H1 (cell line): ENCODE measurements around the gene PLEKHH2. TPM values are rescaled to one million over a fixed set of nuclear protein-coding genes. Genes with fewer than 3 reads are reported as not detected.

ENCODE experiments used
- CTCF ChIA-PET: fragments of 300-600 bp; sonication (Branson Sonifier 250); formaldehyde crosslinking; loops from one replicate; lab custom pipeline; 2021; ENCODE audit not compliant: partially characterized antibody; lab: Charles Lee
- POLR2A ChIA-PET: fragments of 300-600 bp; sonication (Branson Sonifier 250); formaldehyde crosslinking; loops from one replicate; lab custom pipeline; 2021; ENCODE audit warnings: inconsistent platforms; ENCODE audit not compliant: partially characterized antibody; lab: Charles Lee
- DNase-seq, 2 experiments: peaks; one replicate each; pipeline versions ENCODE4 v3.0.0 to v3.0.0-alpha.2; 2010 to 2022; ENCODE audit warnings: low spot score in 2 of 2, low read depth in 1 of 2, mixed read lengths in 1 of 2
- FAIRE-seq: peaks from 2 replicates; lab custom pipeline; 2011; peaks lifted over from hg19 to GRCh38; lab: Jason Lieb, UNC
- H2AFZ ChIP-seq: 2 replicates; pipeline ENCODE4 v1.8.1; 2012; ENCODE audit warnings: low read length, inconsistent platforms
- H2AK5ac ChIP-seq: 2 replicates; pipeline ENCODE4 v1.6.1; 2013; ENCODE audit warnings: low read depth, low read length
- H2BK120ac ChIP-seq: replicated peaks from 2 replicates; pipeline ENCODE3; 2013; ENCODE audit warnings: low read depth, low read length, inconsistent platforms
- H2BK12ac ChIP-seq: 2 replicates; pipeline ENCODE4 v1.6.1; 2013; ENCODE audit warnings: low read depth, low read length
- H2BK15ac ChIP-seq: 2 replicates; pipeline ENCODE4 v1.6.1; 2013; ENCODE audit warnings: low read length
- H2BK20ac ChIP-seq: 2 replicates; pipeline ENCODE4 v1.6.1; 2013; ENCODE audit warnings: low read length
- H2BK5ac ChIP-seq: 2 replicates; pipeline ENCODE4 v1.6.1; 2013; ENCODE audit warnings: low read depth, low read length
- H3K14ac ChIP-seq: 2 replicates; pipeline ENCODE4 v1.6.1; 2013; ENCODE audit warnings: inconsistent platforms; ENCODE audit not compliant: insufficient read length
- H3K18ac ChIP-seq: 2 replicates; pipeline ENCODE4 v1.6.1; 2013; ENCODE audit warnings: low read length; ENCODE audit errors: extremely low read depth
- H3K23ac ChIP-seq: 2 replicates; pipeline ENCODE4 v1.6.1; 2013; ENCODE audit warnings: inconsistent platforms; ENCODE audit not compliant: insufficient read length
- H3K23me2 ChIP-seq: 2 replicates; pipeline ENCODE4 v1.6.1; 2013; ENCODE audit warnings: low read depth, low read length
- H3K27ac ChIP-seq: 2 replicates; pipeline ENCODE4 v1.6.1; 2011; ENCODE audit warnings: low read depth, low read length, inconsistent platforms
- H3K27me3 ChIP-seq, 4 experiments: replicated peaks in 1 of 4; 1 replicate in 1 of 4; 2 replicates in 3 of 4; pipeline versions ENCODE4 v1.6.1 to v1.8.1; 2011 to 2013; ENCODE audit warnings: low read length in 3 of 4, mild to moderate bottlenecking in 3 of 4, inconsistent platforms in 2 of 4, mixed read lengths in 2 of 4, moderate library complexity in 1 of 4; ENCODE audit not compliant: control insufficient read depth in 3 of 4, insufficient read depth in 3 of 4; ENCODE audit errors: extremely low read depth in 1 of 4
- H3K36me3 ChIP-seq, 4 experiments: 2 replicates each; pipeline versions ENCODE4 v1.6.1 to v1.8.1; 2011 to 2013; ENCODE audit warnings: mild to moderate bottlenecking in 4 of 4, low read length in 3 of 4, moderate library complexity in 2 of 4, control low read depth in 1 of 4, inconsistent platforms in 1 of 4; ENCODE audit not compliant: insufficient read depth in 4 of 4, control insufficient read depth in 2 of 4
- H3K4ac ChIP-seq: replicated peaks from 2 replicates; pipeline ENCODE3; 2013; ENCODE audit warnings: low read length, low read depth, mixed read lengths, inconsistent platforms; ENCODE audit not compliant: insufficient read length
- H3K4me1 ChIP-seq, 4 experiments: replicated peaks in 1 of 4; 1 replicate in 1 of 4; 2 replicates in 3 of 4; pipeline versions ENCODE4 v1.6.1 to v1.8.1; 2011 to 2013; ENCODE audit warnings: low read length in 3 of 4, inconsistent platforms in 2 of 4, mixed read lengths in 1 of 4; ENCODE audit not compliant: insufficient read depth in 4 of 4, control insufficient read depth in 3 of 4
- H3K4me2 ChIP-seq, 2 experiments: 2 replicates each; pipeline versions ENCODE4 v1.6.1 to v1.8.1; 2011 to 2013; ENCODE audit warnings: low read depth in 2 of 2, low read length in 2 of 2, control low read depth in 1 of 2, inconsistent platforms in 1 of 2, mild to moderate bottlenecking in 1 of 2; ENCODE audit not compliant: insufficient read depth in 1 of 2
- H3K4me3 ChIP-seq, 4 experiments: fragments of 200-600, 300-600 bp in 1 of 4; sonication (generic), shearing (Covaris generic), sonication (Bioruptor Twin) in 1 of 4; 2 replicates each; pipeline versions ENCODE4 v1.5.1 to v1.8.1; 2011 to 2016; ENCODE audit warnings: low read length in 4 of 4, low read depth in 3 of 4, control low read depth in 2 of 4, inconsistent platforms in 2 of 4, mild to moderate bottlenecking in 2 of 4, mixed read lengths in 1 of 4, moderate library complexity in 1 of 4; ENCODE audit not compliant: insufficient read depth in 2 of 4; ENCODE audit errors: extremely low read depth in 1 of 4
- H3K56ac ChIP-seq: replicated peaks from 2 replicates; pipeline ENCODE3; 2013; ENCODE audit warnings: low read depth, mild to moderate bottlenecking, mixed read lengths, low read length, inconsistent platforms; ENCODE audit not compliant: insufficient read length
- H3K79me1 ChIP-seq: 2 replicates; pipeline ENCODE4 v1.6.1; 2013; ENCODE audit warnings: low read depth, low read length, control low read depth
- H3K79me2 ChIP-seq, 2 experiments: 2 replicates each; pipeline versions ENCODE4 v1.6.1 to v1.8.1; 2012 to 2013; ENCODE audit warnings: low read length in 2 of 2, mild to moderate bottlenecking in 2 of 2, inconsistent platforms in 1 of 2; ENCODE audit not compliant: insufficient read depth in 2 of 2, control insufficient read depth in 1 of 2
- H3K9ac ChIP-seq, 4 experiments: replicated peaks in 1 of 4; 1 replicate in 1 of 4; 2 replicates in 3 of 4; pipeline versions ENCODE4 v1.6.1 to v1.8.1; 2011 to 2013; ENCODE audit warnings: low read depth in 3 of 4, low read length in 3 of 4, control low read depth in 2 of 4, mild to moderate bottlenecking in 2 of 4, moderate library complexity in 2 of 4, inconsistent platforms in 1 of 4; ENCODE audit errors: extremely low read depth in 1 of 4
- H3K9me3 ChIP-seq, 2 experiments: 2 replicates each; pipeline versions ENCODE4 v1.6.1 to v1.8.1; 2012 to 2013; ENCODE audit warnings: mild to moderate bottlenecking in 2 of 2, moderate library complexity in 2 of 2, control low read depth in 1 of 2, inconsistent platforms in 1 of 2, low read depth in 1 of 2, low read length in 1 of 2, mixed read lengths in 1 of 2; ENCODE audit not compliant: insufficient read depth in 2 of 2
- H4K20me1 ChIP-seq, 2 experiments: replicated peaks in 1 of 2; 2 replicates each; pipeline versions ENCODE3 to v1.8.1; 2011 to 2013; ENCODE audit warnings: inconsistent platforms in 2 of 2, low read length in 2 of 2, mild to moderate bottlenecking in 1 of 2; ENCODE audit not compliant: insufficient read depth in 2 of 2, control insufficient read depth in 1 of 2
- H4K5ac ChIP-seq: 2 replicates; pipeline ENCODE4 v1.6.1; 2013; ENCODE audit warnings: low read length, low read depth, mixed read lengths, inconsistent platforms; ENCODE audit not compliant: insufficient read length
- H4K8ac ChIP-seq: 2 replicates; pipeline ENCODE4 v1.8.0; 2013; ENCODE audit warnings: mild to moderate bottlenecking, moderate library complexity, low read length, inconsistent platforms; ENCODE audit not compliant: insufficient read depth; ENCODE audit errors: extremely low read depth
- H4K91ac ChIP-seq: replicated peaks from 2 replicates; pipeline ENCODE3; 2013; ENCODE audit warnings: low read length, mixed read lengths, inconsistent platforms; ENCODE audit not compliant: insufficient read length
- FOSL1 ChIP-seq: IDR thresholded peaks from 2 replicates; pipeline ENCODE4 v1.6.1; 2011; ENCODE audit warnings: mild to moderate bottlenecking, low read depth, low read length, moderate library complexity; ENCODE audit not compliant: insufficient read depth
- RBBP5 ChIP-seq: IDR thresholded peaks from 2 replicates; pipeline ENCODE4 v1.7.1; 2012; ENCODE audit warnings: low read depth, mild to moderate bottlenecking, inconsistent platforms, low read length, moderate library complexity, borderline replicate concordance
- SUZ12 ChIP-seq: fragments of 200-600 bp; sonication (generic); IDR thresholded peaks from 2 replicates; pipeline ENCODE4 v1.6.1; 2012; ENCODE audit warnings: mild to moderate bottlenecking, inconsistent platforms, low read length, moderate library complexity, mixed read lengths
- TBP ChIP-seq: IDR thresholded peaks from 2 replicates; pipeline ENCODE4 v1.6.1; 2011; ENCODE audit warnings: low read depth, low read length, improper control_type of control experiment
- WGBS, 2 experiments: shearing (Covaris generic) in 1 of 2; methylation state at CpG; one replicate each; pipeline versions ENCODE4 v1.1.6 to v1.1.7; 2013 to 2015; ENCODE audit warnings: low lambda C conversion rate in 2 of 2, mixed read lengths in 2 of 2, inconsistent platforms in 1 of 2, low coverage in 1 of 2, missing lambda C conversion rate in 1 of 2; ENCODE audit not compliant: insufficient replicate concordance in 2 of 2, insufficient coverage in 1 of 2, insufficient read length in 1 of 2; ENCODE audit errors: extremely low coverage in 1 of 2, missing lambda C conversion rate in 1 of 2; 5-methylcytosine and 5-hydroxymethylcytosine counted together
- polyA plus RNA-seq, 7 experiments: library from polyadenylated mRNA; depleted of rRNA in 3 of 7; stranded (reverse) in 5 of 7; unstranded in 2 of 7; fragments of >200 nt in 5 of 7; fragments of 200-250 nt in 2 of 7; gene quantifications; 1 replicate in 5 of 7; 2 replicates in 1 of 7; 4 replicates in 1 of 7; pipeline versions ENCODE4 v1.2.1 to v1.2.3, GENCODE V29; 2011 to 2013; ENCODE audit warnings: missing spikeins in 2 of 7, mixed read lengths in 2 of 7
- total RNA-seq: library from RNA; stranded (reverse); fragmentation: NEBNext Ultra II Directional; extraction: Animal tissue kit (Norgen Biotek cat#: 25700); gene quantifications from 2 replicates; pipeline ENCODE4 v1.2.1, GENCODE V29; 2021

Gene PLEKHH2
- total and polyA plus RNA-seq, 2 of the 8 experiments (the other 6 are each of a cell fraction or from before 2014, with no cell fraction given), result 2.2 to 5.0 TPM

- Histone ChIP-seq H3K4me2 (no peak overlapping the region), H3K4me3 (no peak overlapping the region), H2BK20ac (no peak overlapping the region), H4K5ac (no peak overlapping the region), H3K36me3 (no peaks in the 10 kb centered on the region), H3K14ac (no peak overlapping the region), H4K91ac (no peak overlapping the region), H2BK15ac (no peak overlapping the region), H2BK5ac (no peak overlapping the region), H2BK120ac (no peak overlapping the region), H3K4ac (no peak overlapping the region), H3K79me1 (no peaks in the 10 kb centered on the region), H3K9ac (no peak overlapping the region), H2BK12ac (no peak overlapping the region), H3K23me2 (no peaks in the 10 kb centered on the region), H3K79me2 (no peaks in the 10 kb centered on the region), H3K56ac (no peak overlapping the region), H3K27me3 (no peaks in the 10 kb centered on the region), H3K23ac (no peak overlapping the region), H4K8ac (no peak overlapping the region), H3K4me1 (no peaks in the 10 kb centered on the region), H2AFZ (no peak overlapping the region), H3K9me3 (no peaks in the 10 kb centered on the region), H4K20me1 (no peaks in the 10 kb centered on the region), H3K27ac (no peak overlapping the region), H3K18ac (no peak overlapping the region), H2AK5ac (no peak overlapping the region)
- WGBS, 2 experiments, result 87% methylated on average over 5 of the region's 5 CpGs; no CpG with 5 or more reads in 1 of the 2 experiments
- ChIA-PET POLR2A (interaction anchor here (0.7 kb wide), 1 partner anchor 26 kb away, joined by 3 read pairs; no protein-coding TSS in a partner anchor), CTCF (no interaction called here)
- DNase-seq (no peak), FAIRE-seq (no peak)
- TF ChIP-seq FOSL1 (no peak), RBBP5 (no peak), TBP (no peak), SUZ12 (no peak)
These were observed 111.3 kb downstream of the PLEKHH2 start for GRCh38 chr2:43748333-43748732.
